H1 (cell line): ENCODE results near the gene DNTTIP2. TPM values are rescaled to one million over a fixed set of nuclear protein-coding genes. Genes with fewer than 3 reads are reported as not detected.

Experiments
- BRCA1 ChIP-seq: IDR thresholded peaks from 2 replicates; pipeline ENCODE4 v1.6.1; 2012; ENCODE audit warnings: low read depth, low read length, improper control_type of control experiment
- CBX8 ChIP-seq: fragments of 300-800, 300-1000 bp; sonication (generic); IDR thresholded peaks from 2 replicates; pipeline ENCODE4 v1.7.1; 2016; ENCODE audit warnings: low read depth, low read length, borderline replicate concordance
- CREB1 ChIP-seq: IDR thresholded peaks from 2 replicates; pipeline ENCODE4 v1.6.1; 2012; ENCODE audit warnings: inconsistent platforms
- E2F6 ChIP-seq: IDR thresholded peaks from 2 replicates; pipeline ENCODE4 v1.6.1; 2012; ENCODE audit warnings: inconsistent platforms
- EGR1 ChIP-seq: IDR thresholded peaks from 2 replicates; pipeline ENCODE4 v1.6.1; 2011; ENCODE audit warnings: low read depth, low read length, borderline replicate concordance
- EP300 ChIP-seq, 2 experiments: IDR thresholded peaks; 1 replicate in 1 of 2; 2 replicates in 1 of 2; pipeline ENCODE4 v1.6.1; 2011 to 2012; ENCODE audit warnings: low read depth in 2 of 2, low read length in 2 of 2, mild to moderate bottlenecking in 2 of 2, borderline replicate concordance in 1 of 2, inconsistent platforms in 1 of 2, moderate library complexity in 1 of 2
- EZH2 ChIP-seq: fragments of 200-600 bp; sonication (generic); IDR thresholded peaks from 2 replicates; pipeline ENCODE4 v1.7.1; 2012; ENCODE audit warnings: low read depth, mild to moderate bottlenecking, moderate library complexity, low read length, inconsistent platforms; ENCODE audit not compliant: severe bottlenecking
- HDAC2 ChIP-seq, 2 experiments: fragments of 300-600 bp in 1 of 2; sonication (generic) in 1 of 2; IDR thresholded peaks; 2 replicates each; pipeline ENCODE4 v1.6.1; 2011 to 2012; ENCODE audit warnings: low read depth in 2 of 2, low read length in 2 of 2, mild to moderate bottlenecking in 2 of 2, moderate library complexity in 2 of 2, borderline replicate concordance in 1 of 2, inconsistent platforms in 1 of 2
- KDM1A ChIP-seq: fragments of 200-600, 300-600 bp; sonication (generic); IDR thresholded peaks from 2 replicates; pipeline ENCODE4 v1.7.1; 2016; ENCODE audit warnings: mild to moderate bottlenecking, low read length, borderline replicate concordance
- KDM4A ChIP-seq: IDR thresholded peaks from one replicate; pipeline ENCODE4 v1.7.1; 2012; ENCODE audit warnings: low read depth, mild to moderate bottlenecking, moderate library complexity, low read length, inconsistent platforms; ENCODE audit not compliant: severe bottlenecking
- MAX ChIP-seq: IDR thresholded peaks from 2 replicates; pipeline ENCODE4 v1.6.1; 2012; ENCODE audit warnings: inconsistent platforms
- NANOG ChIP-seq: IDR thresholded peaks from 2 replicates; pipeline ENCODE4 v1.6.1; 2011; ENCODE audit warnings: low read length, low read depth, mild to moderate bottlenecking, inconsistent platforms; ENCODE audit not compliant: insufficient read depth, poor library complexity, severe bottlenecking
- PHF8 ChIP-seq: fragments of 200-600 bp; sonication (generic); conservative IDR thresholded peaks from 2 replicates; pipeline ENCODE4 v1.7.1; 2012; ENCODE audit warnings: low read depth, mild to moderate bottlenecking, inconsistent platforms, low read length, moderate library complexity
- POLR2A ChIP-seq, 2 experiments: IDR thresholded peaks; 1 replicate in 1 of 2; 2 replicates in 1 of 2; pipeline ENCODE4 v1.6.1; 2011; ENCODE audit warnings: low read depth in 2 of 2, low read length in 2 of 2, mild to moderate bottlenecking in 2 of 2; ENCODE audit errors: control extremely low read depth in 1 of 2
- POU5F1 ChIP-seq: IDR thresholded peaks from 2 replicates; pipeline ENCODE4 v1.6.1; 2011; ENCODE audit warnings: low read depth, mild to moderate bottlenecking, low read length, moderate library complexity
- RAD21 ChIP-seq, 2 experiments: IDR thresholded peaks in 1 of 2; conservative IDR thresholded peaks in 1 of 2; 2 replicates each; pipeline ENCODE4 v1.6.1; 2011; ENCODE audit warnings: low read depth in 2 of 2, low read length in 2 of 2, improper control_type of control experiment in 1 of 2, inconsistent platforms in 1 of 2, mild to moderate bottlenecking in 1 of 2, moderate library complexity in 1 of 2
- SIN3A ChIP-seq, 2 experiments: IDR thresholded peaks in 1 of 2; conservative IDR thresholded peaks in 1 of 2; 2 replicates each; pipeline ENCODE4 v1.6.1; 2011 to 2012; ENCODE audit warnings: low read length in 2 of 2, improper control_type of control experiment in 1 of 2, low read depth in 1 of 2, mild to moderate bottlenecking in 1 of 2
- SP4 ChIP-seq: IDR thresholded peaks from 2 replicates; pipeline ENCODE4 v1.6.1; 2012; ENCODE audit warnings: low read length, inconsistent platforms
- TAF1 ChIP-seq: IDR thresholded peaks from 2 replicates; pipeline ENCODE4 v1.6.1; 2011; ENCODE audit warnings: mild to moderate bottlenecking, low read depth, low read length
- TBP ChIP-seq: IDR thresholded peaks from 2 replicates; pipeline ENCODE4 v1.6.1; 2011; ENCODE audit warnings: low read depth, low read length, improper control_type of control experiment
- polyA plus RNA-seq, 7 experiments: library from polyadenylated mRNA; depleted of rRNA in 3 of 7; stranded (reverse) in 5 of 7; unstranded in 2 of 7; fragments of >200 nt in 5 of 7; fragments of 200-250 nt in 2 of 7; gene quantifications; 1 replicate in 5 of 7; 2 replicates in 1 of 7; 4 replicates in 1 of 7; pipeline versions ENCODE4 v1.2.1 to v1.2.3, GENCODE V29; 2011 to 2013; ENCODE audit warnings: missing spikeins in 2 of 7, mixed read lengths in 2 of 7
- total RNA-seq: library from RNA; stranded (reverse); fragmentation: NEBNext Ultra II Directional; extraction: Animal tissue kit (Norgen Biotek cat#: 25700); gene quantifications from 2 replicates; pipeline ENCODE4 v1.2.1, GENCODE V29; 2021

The DNTTIP2 gene
- total and polyA plus RNA-seq, 2 of the 8 experiments (the other 6 are each of a cell fraction or from before 2014, with no cell fraction given), result 6.3 to 80.4 TPM

DNA sequence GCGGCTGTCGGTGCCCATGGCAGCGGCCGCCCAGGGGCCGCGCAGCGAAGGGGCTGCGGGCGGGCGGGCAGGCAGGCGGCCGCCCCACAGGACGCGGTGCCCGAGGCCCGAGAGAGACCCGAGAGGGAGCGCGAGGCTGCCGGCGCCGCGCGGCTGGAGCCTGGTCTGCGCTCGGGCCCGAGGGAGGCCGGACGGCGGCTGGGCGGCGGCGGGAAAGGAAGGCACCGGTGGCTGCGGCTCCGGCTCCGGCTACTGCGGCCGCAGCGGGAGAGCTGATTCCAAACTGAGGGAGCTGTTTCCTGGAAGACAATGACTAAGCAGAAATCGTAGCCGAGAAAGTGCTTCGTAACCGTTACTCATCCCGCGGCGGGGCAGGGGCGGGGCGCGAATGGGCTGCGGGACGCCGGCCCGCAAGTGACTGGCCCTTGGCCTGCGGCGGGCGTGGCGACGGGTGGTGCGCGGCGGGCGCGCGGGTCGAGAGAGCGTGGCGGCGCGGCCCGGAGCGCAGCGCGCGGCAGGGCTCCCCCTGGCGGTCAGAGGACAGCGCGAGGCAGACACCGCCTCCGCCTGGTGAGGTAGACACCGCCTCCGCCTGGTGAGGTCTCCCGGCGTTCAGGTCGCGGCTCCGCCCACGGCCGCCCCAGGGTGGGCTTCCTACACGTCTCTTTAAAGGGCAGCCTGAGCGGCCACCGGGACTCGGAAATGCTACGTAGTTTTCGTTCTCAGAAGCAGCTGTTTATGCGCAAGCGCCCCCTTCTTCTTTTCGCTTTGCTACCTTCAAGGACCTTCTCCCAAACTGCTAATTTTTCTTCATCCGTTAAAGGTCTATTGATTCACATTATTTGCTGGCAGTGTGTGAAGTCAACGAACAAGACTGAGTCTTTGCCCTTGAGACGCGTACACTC, 30.4 kb upstream of the DNTTIP2 start, which contains the start of gene GCLM (continued):
- TF ChIP-seq RAD21 (IDR thresholded peaks at IDR 0.05 in 1 of 2, conservative IDR thresholded peaks at IDR 0.05 in 1 of 2; ENCODE audit: low read depth in 2 of 2, low read length in 2 of 2), result peak; percentile 28 to 58
- TF ChIP-seq CREB1, result peak; percentile 68; the same call in 1 of the 2 replicates
- TF ChIP-seq SP4, result no peak
- TF ChIP-seq POLR2A (IDR thresholded peaks at IDR 0.05; ENCODE audit: control extremely low read depth in 1 of 2, low read depth in 2 of 2, low read length in 2 of 2), result peak in 1 of 2 experiments; percentile 52; a peak in 2 of 3 replicates
- TF ChIP-seq E2F6, result no peak; the same call in 1 of the 2 replicates
- no peak for TF ChIP-seq CBX8
- TF ChIP-seq KDM1A, result 0 out of 2 replicates have a peak, but pooled peaks have one; percentile 11
- peak; percentile 88; the same call in 1 of the 2 replicates for TF ChIP-seq EGR1
- TF ChIP-seq KDM4A, result peak; percentile 62
- TF ChIP-seq BRCA1, result no peak
- TF ChIP-seq TBP, result peak; percentile 65
- no peak for TF ChIP-seq EP300 (IDR thresholded peaks at IDR 0.05; ENCODE audit: borderline replicate concordance in 1 of 2, low read depth in 2 of 2, low read length in 2 of 2)
- peak; percentile 2 to 88; a peak in 2 of 4 replicates for TF ChIP-seq HDAC2 (IDR thresholded peaks at IDR 0.05; ENCODE audit: borderline replicate concordance in 1 of 2, low read depth in 2 of 2, low read length in 2 of 2)
- peak; percentile 74 for TF ChIP-seq TAF1
- no peak for TF ChIP-seq POU5F1
- peak in 1 of 2 experiments; percentile 81; a peak in 1 of 4 replicates for TF ChIP-seq SIN3A (conservative IDR thresholded peaks at IDR 0.05 in 1 of 2, IDR thresholded peaks at IDR 0.05 in 1 of 2; ENCODE audit: low read depth in 1 of 2, low read length in 2 of 2)
- peak; percentile 57; the same call in 1 of the 2 replicates for TF ChIP-seq PHF8
- no peak for TF ChIP-seq NANOG
- no peak for TF ChIP-seq EZH2
- TF ChIP-seq MAX, result peak; percentile 88
